GM18951 (cell line): Measurements from ENCODE around the gene SATB1.

ENCODE experiments used
- POLR2A ChIP-seq: IDR thresholded peaks from 4 replicates; pipeline ENCODE4 v1.6.1; 2011; ENCODE audit warnings: mild to moderate bottlenecking; ENCODE audit not compliant: insufficient read length, insufficient read depth; ENCODE audit errors: extremely low read depth
- in situ Hi-C: fragments of 300-500 bp; cut with MboI; formaldehyde crosslinking; loops from one replicate; pipeline ENCODE4 v1.12.0; 2022; ENCODE audit warnings: low sequenced_read_pairs, mixed read lengths, inconsistent platforms; ENCODE audit not compliant: unreplicated experiment

SATB1 gene

GRCh38 chr3:18378218-18378617 is 46.9 kb downstream of the SATB1 start:
- no peak for TF ChIP-seq POLR2A
- in situ Hi-C loops: no loop called here

GRCh38 chr3:18376682-18377081 is 48.5 kb downstream of the SATB1 start:
- in situ Hi-C loops: no loop called here
- no peak for TF ChIP-seq POLR2A

GRCh38 chr3:18372786-18373405 is 52.2 kb downstream of the SATB1 start:
- in situ Hi-C loops: no loop called here
- TF ChIP-seq POLR2A: no peak

GRCh38 chr3:18370672-18371071 is 54.5 kb downstream of the SATB1 start:
- no peak for TF ChIP-seq POLR2A
- in situ Hi-C loops: no loop called here

- TF ChIP-seq POLR2A: no peak
- in situ Hi-C loops: no loop called here
Measured at GRCh38 chr3:18369551-18370185, 55.5 kb downstream of the SATB1 start.

GRCh38 chr3:18366258-18366657 is 58.9 kb downstream of the SATB1 start:
- in situ Hi-C loops: no loop called here

GRCh38 chr3:18363338-18363737 is 61.8 kb downstream of the SATB1 start:
- in situ Hi-C loops: no loop called here
- TF ChIP-seq POLR2A: no peak

More at GRCh38 chr3:18366258-18366657, 58.9 kb downstream of the SATB1 start:
- TF ChIP-seq POLR2A: no peak

- in situ Hi-C loops: no loop called here
Measured at GRCh38 chr3:18357747-18358146, 67.4 kb downstream of the SATB1 start.

GRCh38 chr3:18355832-18356231 is 69.3 kb downstream of the SATB1 start:
- in situ Hi-C loops: no loop called here
- no peak for TF ChIP-seq POLR2A

More at GRCh38 chr3:18357747-18358146, 67.4 kb downstream of the SATB1 start:
- no peak for TF ChIP-seq POLR2A

- TF ChIP-seq POLR2A: no peak
- in situ Hi-C loops: no loop called here
Measured at GRCh38 chr3:18354701-18355100, 70.4 kb downstream of the SATB1 start.

- in situ Hi-C loops: no loop called here
- TF ChIP-seq POLR2A: no peak
Measured at GRCh38 chr3:18351823-18352744, 73.1 kb downstream of the SATB1 start.

GRCh38 chr3:18351069-18351628 is 74.0 kb downstream of the SATB1 start:
- in situ Hi-C loops: no loop called here
- TF ChIP-seq POLR2A: no peak

GRCh38 chr3:18349197-18349798 is 75.8 kb downstream of the SATB1 start:
- no peak for TF ChIP-seq POLR2A
- in situ Hi-C loops: no loop called here
